HepG2 (cell line): Measurements from ENCODE around the gene EVA1C. TPM values are rescaled to one million over a fixed set of nuclear protein-coding genes. Genes with fewer than 3 reads are reported as not detected.

Source experiments
- ATAC-seq: fragments of 200-7000 bp; cut with Tn5 transposase; 3 replicates; pipeline ENCODE4 v1.9.1; 2020; ENCODE audit warnings: mild to moderate bottlenecking, moderate library complexity
- BruUV-seq: library from RNA; stranded (reverse); fragments of 400-500 nt; replicated peaks from 2 replicates; lab custom pipeline; 2021; lab: Mats Ljungman, UMichigan
- CTCF ChIA-PET: fragments of 300-600 bp; formaldehyde crosslinking; extraction: SDS; loops from one replicate; lab custom pipeline; 2021; ENCODE audit warnings: low total read pairs, inconsistent platforms, low intra/inter-chr PET ratio; lab: Yijun Ruan, JAX
- POLR2A ChIA-PET: fragments of 350-600 bp; sonication (Branson Sonifier 250); formaldehyde crosslinking; loops from one replicate; lab custom pipeline; 2020; ENCODE audit warnings: antibody characterized with exemption, inconsistent platforms; lab: Yijun Ruan, JAX
- DNase-seq: peaks from one replicate; pipeline ENCODE4 v3.0.0-alpha.2; 2015; ENCODE audit warnings: low spot score
- FAIRE-seq: peaks from 3 replicates; lab custom pipeline; 2011; peaks lifted over from hg19 to GRCh38; lab: Jason Lieb, UNC
- H2AFZ ChIP-seq: one replicate; pipeline ENCODE4 v1.6.1; 2011; ENCODE audit warnings: low read length, inconsistent platforms
- H3K27ac ChIP-seq: fragments of 300-600 bp; 3 replicates; pipeline ENCODE4 v1.8.0; 2011; ENCODE audit warnings: mixed run types, mild to moderate bottlenecking, mixed read lengths, low read length, inconsistent platforms; ENCODE audit not compliant: insufficient read depth; ENCODE audit errors: extremely low read length
- H3K27me3 ChIP-seq, 2 experiments: fragments of 200-600 bp in 1 of 2; 2 replicates in 1 of 2; 3 replicates in 1 of 2; pipeline versions ENCODE4 v1.6.0 to v1.8.0; 2011; ENCODE audit warnings: low read length in 2 of 2, mild to moderate bottlenecking in 2 of 2, moderate library complexity in 2 of 2, inconsistent platforms in 1 of 2; ENCODE audit not compliant: insufficient read depth in 2 of 2, control insufficient read depth in 1 of 2
- H3K36me3 ChIP-seq, 2 experiments: fragments of 200-600 bp in 1 of 2; replicated peaks in 1 of 2; 2 replicates in 1 of 2; 3 replicates in 1 of 2; pipeline versions ENCODE4 v1.5.1 to v1.8.0; 2011; ENCODE audit warnings: low read length in 2 of 2, inconsistent platforms in 1 of 2; ENCODE audit not compliant: insufficient read depth in 2 of 2, control insufficient read depth in 1 of 2
- H3K4me1 ChIP-seq: 2 replicates; pipeline ENCODE4 v1.5.1; 2012; ENCODE audit warnings: low read length, inconsistent platforms; ENCODE audit not compliant: insufficient read depth
- H3K4me2 ChIP-seq: 2 replicates; pipeline ENCODE4 v1.6.0; 2011; ENCODE audit warnings: low read depth, low read length, inconsistent platforms
- H3K4me3 ChIP-seq, 3 experiments: fragments of 200-600 bp in 1 of 3; sonication (generic), shearing (Covaris generic) in 1 of 3; replicated peaks in 1 of 3; 2 replicates each; pipeline ENCODE4 v1.5.1; 2011 to 2016; ENCODE audit warnings: low read length in 3 of 3, inconsistent platforms in 2 of 3, low read depth in 2 of 3, mild to moderate bottlenecking in 2 of 3, control low read depth in 1 of 3, mixed read lengths in 1 of 3; ENCODE audit not compliant: insufficient read depth in 1 of 3
- H3K79me2 ChIP-seq: one replicate; pipeline ENCODE4 v1.6.1; 2011; ENCODE audit warnings: low read length, inconsistent platforms; ENCODE audit not compliant: insufficient read depth
- H3K9ac ChIP-seq: 2 replicates; pipeline ENCODE4 v1.6.0; 2011; ENCODE audit warnings: mild to moderate bottlenecking, low read depth, low read length, inconsistent platforms; ENCODE audit not compliant: insufficient read depth
- H3K9me3 ChIP-seq: 2 replicates; pipeline ENCODE4 v1.5.1; 2012; ENCODE audit warnings: mild to moderate bottlenecking, low read length
- H4K20me1 ChIP-seq: 2 replicates; pipeline ENCODE4 v1.6.0; 2011; ENCODE audit warnings: inconsistent platforms, mild to moderate bottlenecking, low read length, moderate library complexity; ENCODE audit not compliant: insufficient read depth
- CEBPB ChIP-seq: IDR thresholded peaks from 2 replicates; pipeline ENCODE4 v1.6.1; 2011; ENCODE audit warnings: low read depth, low read length, improper control_type of control experiment, borderline replicate concordance
- GPN1 ChIP-seq: sonication (generic); formaldehyde crosslinking; IDR thresholded peaks from 2 replicates; pipeline ENCODE4 v1.5.1; 2020; ENCODE audit warnings: missing genetic modification reagents, borderline replicate concordance
- HNF4G ChIP-seq, 2 experiments: sonication (generic) in 1 of 2; formaldehyde crosslinking in 1 of 2; IDR thresholded peaks; 2 replicates each; pipeline versions ENCODE4 v1.4.0 to v1.6.1; 2011 to 2020; ENCODE audit warnings: borderline replicate concordance in 2 of 2, low read depth in 2 of 2, mild to moderate bottlenecking in 2 of 2, low read length in 1 of 2, missing genetic modification reagents in 1 of 2, moderate library complexity in 1 of 2
- HOXA3 ChIP-seq: sonication (generic); formaldehyde crosslinking; IDR thresholded peaks from 2 replicates; pipeline ENCODE4 v1.5.0; 2020; ENCODE audit warnings: missing genetic modification reagents
- JARID2 ChIP-seq: sonication (generic); formaldehyde crosslinking; IDR thresholded peaks from 2 replicates; pipeline ENCODE4 v1.8.1; 2023; ENCODE audit warnings: missing genetic modification reagents, inconsistent platforms; ENCODE audit not compliant: insufficient replicate concordance
- JUND ChIP-seq: sonication (generic); formaldehyde crosslinking; IDR thresholded peaks from 2 replicates; pipeline ENCODE4 v1.8.0; 2022; ENCODE audit warnings: mild to moderate bottlenecking, missing genetic modification reagents
- NCOA1 ChIP-seq: sonication (generic); formaldehyde crosslinking; IDR thresholded peaks from 2 replicates; pipeline ENCODE4 v1.9.0; 2021; ENCODE audit warnings: missing genetic modification reagents
- NCOR1 ChIP-seq: fragments of 200-600 bp; sonication (generic); IDR thresholded peaks from 2 replicates; pipeline ENCODE4 v1.7.0; 2017; ENCODE audit warnings: antibody characterized with exemption, low read length, borderline replicate concordance
- RNF2 ChIP-seq: fragments of 450-650 bp; conservative IDR thresholded peaks from 2 replicates; pipeline ENCODE4 v1.6.1; 2016; ENCODE audit warnings: low read depth
- STAG1 ChIP-seq: sonication (generic); formaldehyde crosslinking; IDR thresholded peaks from 2 replicates; pipeline ENCODE4 v1.4.0; 2020; ENCODE audit warnings: missing genetic modification reagents
- TAF1 ChIP-seq: sonication (generic); formaldehyde crosslinking; IDR thresholded peaks from 2 replicates; pipeline ENCODE4 v1.4.0; 2020; ENCODE audit warnings: missing genetic modification reagents
- TBL1XR1 ChIP-seq: fragments of 150-350 bp; IDR thresholded peaks from 2 replicates; pipeline ENCODE4 v1.6.1; 2014; ENCODE audit warnings: borderline replicate concordance, low read length; ENCODE audit not compliant: partially characterized antibody
- TP53 ChIP-seq: sonication (generic); formaldehyde crosslinking; conservative IDR thresholded peaks from 2 replicates; pipeline ENCODE4 v1.4.0; 2020; ENCODE audit warnings: missing genetic modification reagents
- ZMAT3 ChIP-seq: sonication (generic); formaldehyde crosslinking; conservative IDR thresholded peaks from 2 replicates; pipeline ENCODE4 v1.7.0; 2021; ENCODE audit warnings: missing genetic modification reagents
- ZNF335 ChIP-seq: sonication (generic); formaldehyde crosslinking; IDR thresholded peaks from 2 replicates; pipeline ENCODE4 v1.4.0; 2020; ENCODE audit warnings: missing genetic modification reagents
- ZNF501 ChIP-seq: sonication (generic); formaldehyde crosslinking; IDR thresholded peaks from 2 replicates; pipeline ENCODE4 v1.5.1; 2020; ENCODE audit warnings: mild to moderate bottlenecking, moderate library complexity, missing genetic modification reagents
- ZNF570 ChIP-seq: sonication (generic); formaldehyde crosslinking; IDR thresholded peaks from 2 replicates; pipeline ENCODE4 v1.4.0; 2020; ENCODE audit warnings: mild to moderate bottlenecking, missing genetic modification reagents, borderline replicate concordance
- ZNF724P ChIP-seq: sonication (generic); formaldehyde crosslinking; IDR thresholded peaks from 2 replicates; pipeline ENCODE4 v1.8.0; 2022; ENCODE audit warnings: missing genetic modification reagents, borderline replicate concordance
- ZSCAN25 ChIP-seq: sonication (generic); formaldehyde crosslinking; IDR thresholded peaks from 2 replicates; pipeline ENCODE4 v1.8.0; 2022; ENCODE audit warnings: mild to moderate bottlenecking, missing genetic modification reagents
- WGBS: methylation state at CpG from one replicate; pipeline ENCODE4 v1.1.6; 2017; ENCODE audit warnings: low lambda C conversion rate; 5-methylcytosine and 5-hydroxymethylcytosine counted together
- in situ Hi-C: cut with HindIII; loops from 2 replicates; pipeline ENCODE4 v1.10.0; 2017; ENCODE audit warnings: low pct_unique_long_range_greater_than_20kb; ENCODE audit not compliant: extremely low pct_ligation_motif_present
- intact Hi-C: fragments of 100-400 bp; cut with micrococcal nuclease; formaldehyde crosslinking; loops from one replicate; pipeline ENCODE4 v1.10.0; 2022; ENCODE audit not compliant: unreplicated experiment
- polyA plus RNA-seq, 8 experiments: library from polyadenylated mRNA; depleted of rRNA in 3 of 8; stranded (reverse) in 7 of 8; unstranded in 1 of 8; fragments of >200 nt; fragmentation: Illumina TruSeq in 4 of 8; extraction: Trizol in 4 of 8; gene quantifications; 2 replicates each; pipeline versions ENCODE4 v1.2.1 to v1.2.3, GENCODE V29; 2011 to 2016; ENCODE audit warnings: low read depth in 4 of 8, missing spikeins in 1 of 8, mixed read lengths in 1 of 8; ENCODE audit not compliant: insufficient read depth in 1 of 8
- total RNA-seq, 5 experiments: library from RNA; depleted of rRNA; stranded (reverse); fragments of >200 nt; fragmentation: Illumina TruSeq; extraction: Trizol; gene quantifications; 2 replicates each; pipeline ENCODE4 v1.2.3, GENCODE V29; 2016; ENCODE audit warnings: low read depth in 1 of 5
- TF ChIP-seq, protein P1 (sequence below): sonication (generic); formaldehyde crosslinking; IDR thresholded peaks from 2 replicates; pipeline ENCODE4 v1.4.0; 2020; ENCODE audit warnings: missing genetic modification reagents
- TF ChIP-seq, protein P2 (sequence below): sonication (generic); formaldehyde crosslinking; IDR thresholded peaks from 2 replicates; pipeline ENCODE4 v1.4.0; 2020; ENCODE audit warnings: missing genetic modification reagents

The EVA1C gene
- total and polyA plus RNA-seq, 2 of the 13 experiments (the other 11 are each of a cell fraction or from before 2014, with no cell fraction given), result 0.29 to 0.34 TPM

DNA sequence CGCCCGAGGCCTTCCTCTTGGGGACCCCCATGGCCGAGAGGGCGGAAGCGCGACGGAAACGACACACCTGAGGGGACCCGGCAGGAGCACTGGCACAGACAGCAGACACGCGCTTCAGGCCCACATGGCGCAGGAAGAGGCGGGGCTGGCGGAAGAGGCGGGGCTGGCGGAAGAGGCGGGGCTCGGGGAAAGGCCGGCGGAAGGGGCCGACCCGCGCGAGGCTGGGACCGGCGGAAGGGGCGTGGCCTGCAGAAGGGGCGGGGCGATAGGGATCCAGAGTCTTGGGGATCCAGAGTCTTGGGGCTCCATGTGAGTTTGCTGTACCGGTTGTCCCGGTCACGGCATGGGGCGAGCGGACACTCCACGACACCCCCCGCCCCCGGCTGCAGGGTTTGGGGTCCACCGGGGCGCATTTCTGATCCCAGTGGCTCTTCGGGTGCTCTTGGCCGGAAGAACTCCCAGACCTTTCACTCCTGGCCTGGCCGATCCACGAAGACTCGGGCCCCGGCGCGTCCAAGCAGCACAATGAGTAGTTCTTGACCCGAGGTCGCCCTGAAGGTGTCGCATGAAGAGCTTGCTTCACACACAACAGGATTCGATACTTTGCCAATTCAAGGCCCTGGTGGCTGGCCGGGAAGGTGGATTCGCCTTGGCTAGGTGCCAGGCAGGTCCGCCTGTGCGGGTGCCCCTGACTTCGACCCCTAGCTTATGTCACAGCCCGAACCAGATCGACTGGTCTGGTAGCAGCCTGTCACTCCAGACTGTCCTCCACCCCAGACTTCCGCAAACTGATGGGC lies 19.4 kb upstream of the EVA1C start, which contains the start of gene URB1:
URB1 (minus strand) TSS at position 133 of the 797 bp plus-strand sequence; CDS start at position 31, 102 bp downstream.
- Histone ChIP-seq H3K4me3 (peak within 1 kb of the TSS; percentile 79 to 88 (median 88)), H3K9ac (peak within 1 kb of the TSS; percentile 85), H2AFZ (no peak within 1 kb of the TSS), H3K36me3 (peaks cover 8 to 20% of the 10 kb centered on the region in 2 experiments; a peak in 4 of 5 replicates), H3K9me3 (no peaks in the 10 kb centered on the region), H3K79me2 (peaks cover 36% of the 10 kb centered on the region), H3K27me3 (no peaks in the 10 kb centered on the region), H3K27ac (peak within 1 kb of the TSS; percentile 89), H4K20me1 (peaks cover 7% of the 10 kb centered on the region; the same call in 1 of the 2 replicates), H3K4me2 (peak within 1 kb of the TSS; percentile 92), H3K4me1 (peaks cover 46% of the 10 kb centered on the region)
- 5% methylated on average over 11 of the region's 59 CpGs for WGBS
- peak; percentile 40 for FAIRE-seq
- ATAC-seq, result peak; percentile 94
- ChIA-PET POLR2A (interaction anchor here (0.7 to 2.5 kb wide), 9 partner anchors 13 to 334 kb away, joined by 3 to 22 read pairs (median 4); partner anchors contain the start of genes CFAP298, MIS18A and SYNJ1), CTCF (interaction anchor here (1.6 kb wide), 1 partner anchor 208 kb away, joined by 4 read pairs; no protein-coding TSS in a partner anchor)
- in situ Hi-C loops, result no loop called here
- intact Hi-C loops, result loop anchor here (1.0 kb wide), 2 partner anchors 63 to 204 kb away; no protein-coding TSS in a partner anchor
- BruUV-seq, result TSS peak; percentile 100
- DNase-seq, result peak; percentile 75
- no peak for TF ChIP-seq JARID2 (CRISPR knock-in tag)
- TF ChIP-seq, protein P1, sequence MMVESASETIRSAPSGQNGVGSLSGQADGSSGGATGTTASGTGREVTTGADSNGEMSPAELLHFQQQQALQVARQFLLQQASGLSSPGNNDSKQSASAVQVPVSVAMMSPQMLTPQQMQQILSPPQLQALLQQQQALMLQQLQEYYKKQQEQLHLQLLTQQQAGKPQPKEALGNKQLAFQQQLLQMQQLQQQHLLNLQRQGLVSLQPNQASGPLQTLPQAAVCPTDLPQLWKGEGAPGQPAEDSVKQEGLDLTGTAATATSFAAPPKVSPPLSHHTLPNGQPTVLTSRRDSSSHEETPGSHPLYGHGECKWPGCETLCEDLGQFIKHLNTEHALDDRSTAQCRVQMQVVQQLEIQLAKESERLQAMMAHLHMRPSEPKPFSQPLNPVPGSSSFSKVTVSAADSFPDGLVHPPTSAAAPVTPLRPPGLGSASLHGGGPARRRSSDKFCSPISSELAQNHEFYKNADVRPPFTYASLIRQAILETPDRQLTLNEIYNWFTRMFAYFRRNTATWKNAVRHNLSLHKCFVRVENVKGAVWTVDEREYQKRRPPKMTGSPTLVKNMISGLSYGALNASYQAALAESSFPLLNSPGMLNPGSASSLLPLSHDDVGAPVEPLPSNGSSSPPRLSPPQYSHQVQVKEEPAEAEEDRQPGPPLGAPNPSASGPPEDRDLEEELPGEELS (CRISPR knock-in tag), result peak; percentile 28; the same call in 1 of the 2 replicates
- peak; percentile 82; the same call in 1 of the 2 replicates for TF ChIP-seq ZMAT3
- peak; percentile 15; the same call in 1 of the 2 replicates for TF ChIP-seq ZNF335 (CRISPR knock-in tag)
- TF ChIP-seq HNF4G (IDR thresholded peaks at IDR 0.05; ENCODE audit: borderline replicate concordance, low read depth, low read length), result 0 out of 2 replicates have a peak, but pooled peaks have one; percentile 10
- no peak; the same call in 1 of the 2 replicates for TF ChIP-seq HNF4G (CRISPR knock-in tag; IDR thresholded peaks at IDR 0.05; ENCODE audit: borderline replicate concordance, low read depth)
- TF ChIP-seq TAF1 (CRISPR knock-in tag), result peak; percentile 76
- no peak for TF ChIP-seq CEBPB
- TF ChIP-seq ZSCAN25 (CRISPR knock-in tag), result no peak
- TF ChIP-seq GPN1 (CRISPR knock-in tag), result no peak
- no peak for TF ChIP-seq TP53 (CRISPR knock-in tag)
- TF ChIP-seq ZNF724P (CRISPR knock-in tag), result no peak
- TF ChIP-seq ZNF501, result 0 out of 2 replicates have a peak, but pooled peaks have one; percentile 74
- TF ChIP-seq, protein P2, sequence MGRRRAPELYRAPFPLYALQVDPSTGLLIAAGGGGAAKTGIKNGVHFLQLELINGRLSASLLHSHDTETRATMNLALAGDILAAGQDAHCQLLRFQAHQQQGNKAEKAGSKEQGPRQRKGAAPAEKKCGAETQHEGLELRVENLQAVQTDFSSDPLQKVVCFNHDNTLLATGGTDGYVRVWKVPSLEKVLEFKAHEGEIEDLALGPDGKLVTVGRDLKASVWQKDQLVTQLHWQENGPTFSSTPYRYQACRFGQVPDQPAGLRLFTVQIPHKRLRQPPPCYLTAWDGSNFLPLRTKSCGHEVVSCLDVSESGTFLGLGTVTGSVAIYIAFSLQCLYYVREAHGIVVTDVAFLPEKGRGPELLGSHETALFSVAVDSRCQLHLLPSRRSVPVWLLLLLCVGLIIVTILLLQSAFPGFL, result no peak
- TF ChIP-seq HOXA3 (CRISPR knock-in tag), result peak; percentile 55
- no peak; the same call in 1 of the 2 replicates for TF ChIP-seq NCOA1 (CRISPR knock-in tag)
- 0 out of 2 replicates have a peak, but pooled peaks have one; percentile 28 for TF ChIP-seq RNF2
- TF ChIP-seq STAG1 (CRISPR knock-in tag), result no peak; the same call in 1 of the 2 replicates
- peak; percentile 15; the same call in 1 of the 2 replicates for TF ChIP-seq JUND (CRISPR knock-in tag)
- peak; percentile 20 for TF ChIP-seq TBL1XR1
- TF ChIP-seq ZNF570 (CRISPR knock-in tag), result no peak
- TF ChIP-seq NCOR1, result 0 out of 2 replicates have a peak, but pooled peaks have one; percentile 26
